GM23338 (cell line): ENCODE measurements around the gene ESRP2. TPM values are rescaled to one million over a fixed set of nuclear protein-coding genes. Genes with fewer than 3 reads are reported as not detected.

Source experiments
- ATAC-seq: fragments of 200-7000 bp; cut with Tn5 transposase; 3 replicates; pipeline ENCODE4 v1.9.1; 2020
- DNase-seq: peaks from one replicate; pipeline ENCODE4 v3.0.0-alpha.2; 2015; ENCODE audit warnings: low spot score
- H2AFZ ChIP-seq: fragments of 200-600 bp; sonication (generic); 2 replicates; pipeline ENCODE4 v1.8.0; 2016; ENCODE audit warnings: antibody characterized with exemption, mild to moderate bottlenecking, moderate library complexity
- H3F3A ChIP-seq: fragments of 200-600 bp; sonication (generic); replicated peaks from 2 replicates; pipeline ENCODE4 v1.8.0; 2017; ENCODE audit warnings: antibody characterized with exemption, mixed run types, low read depth
- H3K27ac ChIP-seq: fragments of 200-600 bp; sonication (generic); 2 replicates; pipeline ENCODE4 v1.6.1; 2016; ENCODE audit warnings: low read depth
- H3K27me3 ChIP-seq: fragments of 200-600 bp; sonication (generic); 2 replicates; pipeline ENCODE4 v1.8.0; 2016; ENCODE audit warnings: mild to moderate bottlenecking, mixed run types, moderate library complexity; ENCODE audit not compliant: insufficient read depth
- H3K36me3 ChIP-seq: fragments of 200-600 bp; sonication (generic); 2 replicates; pipeline ENCODE4 v1.8.0; 2016; ENCODE audit warnings: mild to moderate bottlenecking; ENCODE audit not compliant: insufficient read depth
- H3K4me1 ChIP-seq: fragments of 200-600 bp; sonication (generic); 2 replicates; pipeline ENCODE4 v1.8.0; 2016; ENCODE audit warnings: mild to moderate bottlenecking, moderate library complexity; ENCODE audit not compliant: insufficient read depth
- H3K4me2 ChIP-seq: fragments of 200-600 bp; sonication (generic); 2 replicates; pipeline ENCODE4 v1.7.1; 2017; ENCODE audit warnings: mixed run types
- H3K4me3 ChIP-seq: fragments of 200-600 bp; sonication (generic); 2 replicates; pipeline ENCODE4 v1.6.1; 2016; ENCODE audit warnings: mixed run types
- H3K79me2 ChIP-seq: fragments of 200-600 bp; sonication (generic); replicated peaks from 2 replicates; pipeline ENCODE4 v1.8.0; 2017; ENCODE audit warnings: mild to moderate bottlenecking; ENCODE audit not compliant: insufficient read depth
- H3K9me2 ChIP-seq: fragments of 200-600 bp; sonication (generic); 2 replicates; pipeline ENCODE4 v1.8.0; 2017; ENCODE audit not compliant: insufficient read depth
- H4K20me1 ChIP-seq: fragments of 200-600 bp; sonication (generic); replicated peaks from 2 replicates; pipeline ENCODE4 v1.8.0; 2017; ENCODE audit warnings: mild to moderate bottlenecking; ENCODE audit not compliant: insufficient read depth
- H3K27ac Mint-ChIP-seq: 2 replicates; pipeline ENCODE4 v1.8.0; 2020; ENCODE audit warnings: inconsistent platforms, mild to moderate bottlenecking, moderate library complexity, mixed read lengths
- H3K27me3 Mint-ChIP-seq: 3 replicates; pipeline ENCODE4 v1.8.0; 2022; ENCODE audit warnings: low read depth, mild to moderate bottlenecking, moderate library complexity, mixed read lengths, inconsistent platforms; ENCODE audit not compliant: insufficient read depth, poor library complexity
- H3K36me3 Mint-ChIP-seq: 3 replicates; pipeline ENCODE4 v1.8.0; 2021; ENCODE audit warnings: low read depth, mild to moderate bottlenecking, inconsistent platforms, moderate library complexity, mixed read lengths
- H3K4me1 Mint-ChIP-seq: 3 replicates; pipeline ENCODE4 v1.8.0; 2020; ENCODE audit warnings: mild to moderate bottlenecking, inconsistent platforms, mixed read lengths
- H3K4me3 Mint-ChIP-seq: 3 replicates; pipeline ENCODE4 v1.8.0; 2021; ENCODE audit warnings: moderate library complexity, mild to moderate bottlenecking, inconsistent platforms, mixed read lengths
- H3K9me3 Mint-ChIP-seq: 3 replicates; pipeline ENCODE4 v1.8.0; 2020; ENCODE audit warnings: moderate library complexity, mild to moderate bottlenecking, inconsistent platforms, mixed read lengths
- CREB1 ChIP-seq: fragments of 250-450 bp; sonication (Bioruptor Pico); IDR thresholded peaks from 2 replicates; pipeline ENCODE4 v1.5.0; 2020; ENCODE audit warnings: low read depth, mild to moderate bottlenecking, moderate library complexity
- CTCF ChIP-seq, 2 experiments: fragments of 200-600 bp in 1 of 2; sonication (generic) in 1 of 2; conservative IDR thresholded peaks; 2 replicates each; pipeline versions ENCODE4 v1.5.1 to v1.6.1; 2016 to 2017; ENCODE audit warnings: antibody characterized with exemption in 2 of 2, low read depth in 2 of 2, mild to moderate bottlenecking in 2 of 2, moderate library complexity in 1 of 2
- ETS1 ChIP-seq: IDR thresholded peaks from 2 replicates; pipeline ENCODE4 v1.6.1; 2016; ENCODE audit warnings: antibody characterized with exemption
- EZH2phosphoT487 ChIP-seq: fragments of 200-600 bp; sonication (generic); IDR thresholded peaks from one replicate; pipeline ENCODE4 v1.8.1; 2018; ENCODE audit warnings: antibody characterized with exemption; ENCODE audit not compliant: unreplicated experiment
- NANOG ChIP-seq: IDR thresholded peaks from 2 replicates; pipeline ENCODE4 v1.6.1; 2016; ENCODE audit warnings: antibody characterized with exemption, borderline replicate concordance
- POLR2AphosphoS5 ChIP-seq: IDR thresholded peaks from 2 replicates; pipeline ENCODE4 v1.6.1; 2016; ENCODE audit warnings: antibody characterized with exemption, low read depth
- REST ChIP-seq: IDR thresholded peaks from one replicate; pipeline ENCODE4 v1.6.1; 2018; ENCODE audit warnings: antibody characterized with exemption; ENCODE audit not compliant: unreplicated experiment
- ZNF462 ChIP-seq: fragments of 250-450 bp; sonication (Bioruptor Pico); IDR thresholded peaks from 2 replicates; pipeline ENCODE4 v1.5.0; 2020; ENCODE audit warnings: mild to moderate bottlenecking, moderate library complexity
- polyA plus RNA-seq: library from polyadenylated mRNA; unstranded; fragments of >200 nt; fragmentation: Nextera tagmentation; extraction: Ambion mirVana; gene quantifications from 2 replicates; pipeline ENCODE4 v1.2.1, GENCODE V29; 2016
- total RNA-seq: library from RNA; depleted of rRNA; stranded (reverse); fragments of >200 nt; shearing (Covaris generic); gene quantifications from 2 replicates; pipeline ENCODE4 v1.2.3, GENCODE V29; 2014

Gene ESRP2
- total and polyA plus RNA-seq, 2 experiments from 2014 or later = 16.2 to 44.0 TPM

GRCh38 chr16:68282064-68282452 lies 46.1 kb upstream of the ESRP2 start:
- H3K27ac Mint-ChIP-seq = no peak overlapping the region
- no peaks in the 10 kb centered on the region for H3K4me1 Mint-ChIP-seq
- H2AFZ ChIP-seq = no peak overlapping the region
- peaks cover 5% of the 10 kb centered on the region; the same call in 1 of the 2 replicates for H3F3A ChIP-seq
- no peak for DNase-seq
- no peaks in the 10 kb centered on the region for H3K79me2 ChIP-seq
- no peaks in the 10 kb centered on the region for H3K9me2 ChIP-seq
- H3K27me3 ChIP-seq = no peaks in the 10 kb centered on the region
- no peak overlapping the region for H3K4me3 Mint-ChIP-seq
- H3K9me3 Mint-ChIP-seq = no peaks in the 10 kb centered on the region; the same call in 2 of the 3 replicates
- H3K4me3 ChIP-seq = no peak overlapping the region
- no peak for ATAC-seq
- no peaks in the 10 kb centered on the region for H3K27me3 Mint-ChIP-seq
- peaks cover 27% of the 10 kb centered on the region for H3K36me3 Mint-ChIP-seq
- no peak overlapping the region for H3K27ac ChIP-seq
- H3K4me2 ChIP-seq = no peak overlapping the region
- H3K36me3 ChIP-seq = no peaks in the 10 kb centered on the region
- H4K20me1 ChIP-seq = peaks cover 6% of the 10 kb centered on the region; the same call in 1 of the 2 replicates
- no peaks in the 10 kb centered on the region for H3K4me1 ChIP-seq
- TF ChIP-seq CTCF (conservative IDR thresholded peaks at IDR 0.05; ENCODE audit: low read depth in 2 of 2) (no peak), CREB1 (CRISPR knock-in tag) (no peak), REST (no peak), EZH2phosphoT487 (no peak), ETS1 (no peak)

GRCh38 chr16:68281368-68282063 lies 45.6 kb upstream of the ESRP2 start:
- Histone ChIP-seq H2AFZ (no peak overlapping the region), H3K27me3 (no peaks in the 10 kb centered on the region), H3K4me3 (no peak overlapping the region), H3K27ac (no peak overlapping the region), H3F3A (peaks cover 5% of the 10 kb centered on the region; the same call in 1 of the 2 replicates), H3K79me2 (no peaks in the 10 kb centered on the region), H3K9me2 (no peaks in the 10 kb centered on the region), H3K36me3 (no peaks in the 10 kb centered on the region), H4K20me1 (peaks cover 6% of the 10 kb centered on the region; the same call in 1 of the 2 replicates), H3K4me2 (no peak overlapping the region), H3K4me1 (no peaks in the 10 kb centered on the region)
- ATAC-seq = no peak
- H3K36me3 Mint-ChIP-seq = peaks cover 26% of the 10 kb centered on the region
- no peaks in the 10 kb centered on the region for H3K27me3 Mint-ChIP-seq
- H3K4me1 Mint-ChIP-seq = no peaks in the 10 kb centered on the region
- H3K9me3 Mint-ChIP-seq = no peaks in the 10 kb centered on the region; the same call in 2 of the 3 replicates
- no peak overlapping the region for H3K27ac Mint-ChIP-seq
- no peak overlapping the region for H3K4me3 Mint-ChIP-seq
- DNase-seq = no peak
- TF ChIP-seq POLR2AphosphoS5 (no peak), NANOG (no peak), ZNF462 (CRISPR knock-in tag) (no peak)
